ENCODE data around the gene ZNF534.
"Not testable (repeated sequence)": the region's sequence is repeated elsewhere in the genome, so short reads cannot be mapped to it uniquely, and the experiment has no call there.

Gene ZNF534

GRCh38 chr19:52453324-52454094, 24.6 kb downstream of the ZNF534 start, which contains the start of gene ZNF578:
ZNF578 (plus strand) TSS chr19:52453553; CDS start chr19:52501846, 48,293 bp downstream.
- no peaks in the 10 kb centered on the region for H3K27me3 ChIP-seq
- peaks cover 0 to 13% (median 4%) of the 10 kb centered on the region in 11 experiments; a peak in 5 of 22 replicates for H3K36me3 ChIP-seq
- H3K4me3 ChIP-seq = 0 out of 20 replicates have a peak within 1 kb of the TSS, but pooled peaks of 1 of the 10 experiments have one; percentile 13
- no peaks in the 10 kb centered on the region for H4K20me1 ChIP-seq
- no peak within 1 kb of the TSS for H3K9ac ChIP-seq
- H3K27ac ChIP-seq = no peak within 1 kb of the TSS
- H3K9me3 ChIP-seq (replicated peaks in 1 of 11) = peaks cover 96 to 100% (median 99%) of the 10 kb centered on the region in 11 experiments
- no peak within 1 kb of the TSS for H3K4me2 ChIP-seq
- no peak for TF ChIP-seq Cebpa-rat (IDR thresholded peaks at IDR 0.05)
- H3K4me1 ChIP-seq = no peaks in the 10 kb centered on the region

GRCh38 chr19:52464798-52465470, 36.0 kb downstream of the ZNF534 start:
- H4K20me1 ChIP-seq = no peaks in the 10 kb centered on the region

DNA sequence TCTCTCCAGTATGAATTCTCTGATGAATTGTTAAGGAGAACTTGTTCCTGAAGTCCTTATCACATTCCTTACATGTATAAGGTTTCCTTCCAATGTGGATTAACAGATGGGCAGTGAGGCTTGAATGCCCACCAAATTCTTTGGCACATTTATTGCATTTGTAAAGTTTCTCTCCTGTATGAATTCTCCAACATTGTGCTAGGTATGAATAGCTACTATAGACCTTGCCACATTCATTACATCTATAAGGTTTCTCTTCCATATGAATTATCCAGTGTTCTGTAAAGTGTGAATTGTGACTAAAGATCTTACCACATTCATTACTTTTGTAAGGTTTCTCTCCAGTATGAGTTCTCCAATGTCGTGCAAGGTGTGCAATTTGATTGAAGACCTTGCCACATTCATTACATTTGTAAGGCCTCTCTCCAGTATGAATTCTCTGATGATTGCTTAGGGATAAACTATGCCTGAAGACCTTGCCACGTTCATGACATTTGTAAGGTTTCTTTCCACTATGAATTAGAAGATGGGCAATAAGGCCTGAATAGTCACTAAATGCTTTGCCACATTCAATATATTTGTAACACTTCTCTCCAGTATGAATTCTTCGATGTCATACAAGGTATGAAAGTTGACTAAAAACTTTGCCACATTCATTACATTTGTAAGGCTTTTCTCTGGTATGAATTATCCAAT, 44.9 kb downstream of the ZNF534 start:
- peaks cover 100% of the 10 kb centered on the region in 11 experiments for H3K9me3 ChIP-seq (replicated peaks in 1 of 11)
- no peaks in the 10 kb centered on the region for H4K20me1 ChIP-seq
- no peak overlapping the region for H3K27ac ChIP-seq
- H3K36me3 ChIP-seq = peaks cover 0 to 5% (median 0%) of the 10 kb centered on the region in 11 experiments; a peak in 1 of 22 replicates
- no peak for TF ChIP-seq Cebpa-rat (IDR thresholded peaks at IDR 0.05)
- no peaks in the 10 kb centered on the region for H3K4me1 ChIP-seq
- H3K27me3 ChIP-seq = no peaks in the 10 kb centered on the region
- no peak overlapping the region; a peak in 3 of 20 replicates for H3K4me3 ChIP-seq
- no peak overlapping the region for H3K4me2 ChIP-seq
- no peak overlapping the region for H3K9ac ChIP-seq

More at GRCh38 chr19:52464798-52465470, 36.0 kb downstream of the ZNF534 start:
- Histone ChIP-seq H3K27me3 (no peaks in the 10 kb centered on the region), H3K36me3 (peaks cover 0 to 6% (median 0%) of the 10 kb centered on the region in 11 experiments; a peak in 3 of 22 replicates), H3K9ac (no peak overlapping the region), H3K4me1 (no peaks in the 10 kb centered on the region), H3K27ac (no peak overlapping the region), H3K4me2 (no peak overlapping the region), H3K4me3 (peak overlapping the region in 4 of 10 experiments; percentile 15 to 27 (median 25); a peak in 4 of 20 replicates), H3K9me3 (replicated peaks in 1 of 11) (peaks cover 100% of the 10 kb centered on the region in 11 experiments)
- no peak for TF ChIP-seq Cebpa-rat (IDR thresholded peaks at IDR 0.05)

DNA sequence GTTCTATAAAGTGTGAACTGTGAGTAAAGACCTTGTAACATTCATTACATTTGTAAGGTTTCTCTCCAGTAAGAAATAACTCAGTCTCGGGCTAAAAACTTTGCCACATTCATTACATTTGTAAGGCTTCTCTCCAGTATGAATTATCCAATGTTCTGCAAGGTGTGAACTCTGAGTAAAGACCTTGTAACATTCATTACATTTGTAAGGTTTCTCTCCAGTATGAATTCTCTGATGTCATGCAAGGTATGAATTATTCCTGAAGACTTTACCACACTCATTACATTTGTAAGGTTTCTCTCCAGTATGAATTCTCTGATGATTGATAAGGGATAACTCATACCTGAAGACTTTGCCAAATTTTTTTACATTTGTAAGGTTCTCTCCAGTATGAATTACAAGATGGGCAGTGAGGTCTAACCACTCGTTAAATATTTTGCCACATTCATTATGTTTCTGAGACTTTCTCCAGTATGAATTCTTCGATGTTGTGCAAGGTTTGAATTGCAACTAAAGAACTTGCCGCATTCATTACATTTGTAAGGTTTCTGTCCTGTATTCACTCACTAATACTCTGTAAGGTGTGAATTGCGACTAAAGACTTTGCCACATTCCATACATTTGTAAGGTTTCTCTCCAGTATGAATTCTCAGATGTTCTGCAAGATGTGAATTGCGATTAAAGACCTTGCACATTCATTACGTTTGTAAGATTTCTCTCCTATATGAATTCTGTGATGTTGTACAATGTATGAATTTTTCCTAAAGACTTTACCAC, 45.6 kb downstream of the ZNF534 start:
- Histone ChIP-seq H3K4me2 (no peak overlapping the region), H3K4me1 (no peaks in the 10 kb centered on the region), H3K36me3 (peaks cover 0 to 5% (median 0%) of the 10 kb centered on the region in 11 experiments; a peak in 1 of 22 replicates), H3K27me3 (no peaks in the 10 kb centered on the region), H3K4me3 (no peak overlapping the region; a peak in 3 of 20 replicates), H3K27ac (no peak overlapping the region), H3K9ac (no peak overlapping the region), H3K9me3 (replicated peaks in 1 of 11) (peaks cover 100% of the 10 kb centered on the region in 11 experiments), H4K20me1 (no peaks in the 10 kb centered on the region)
- TF ChIP-seq Cebpa-rat (IDR thresholded peaks at IDR 0.05) = no peak

DNA sequence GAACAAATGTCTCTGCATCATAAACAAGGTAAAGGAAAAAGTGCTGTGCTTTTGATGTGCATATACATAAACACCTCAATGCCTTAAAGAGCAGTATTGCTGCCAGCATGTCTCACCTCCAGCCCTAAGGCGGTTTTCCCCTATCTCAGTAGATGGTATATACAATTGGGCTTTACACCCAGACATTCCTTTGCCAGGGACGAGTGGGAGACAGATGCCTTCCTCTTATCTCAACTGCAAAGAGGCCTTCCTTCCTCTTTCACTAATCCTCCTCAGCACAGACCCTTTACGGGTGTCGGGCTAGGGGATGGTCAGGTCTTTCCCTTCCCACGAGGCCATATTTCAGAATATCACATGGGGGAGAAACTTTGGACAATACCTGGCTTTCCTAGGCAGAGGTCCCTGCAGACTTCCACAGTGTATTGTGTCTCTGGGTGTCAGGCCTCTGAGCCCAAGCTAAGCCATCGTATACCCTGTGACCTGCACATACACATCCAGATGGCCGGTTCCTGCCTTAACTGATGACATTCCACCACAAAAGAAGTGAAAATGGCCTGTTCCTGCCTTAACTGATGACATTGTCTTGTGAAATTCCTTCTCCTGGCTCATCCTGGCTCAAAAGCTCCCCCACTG, 55.3 kb downstream of the ZNF534 start:
- not testable (repeated sequence) for H4K20me1 ChIP-seq, H3K36me3 ChIP-seq, H3K4me2 ChIP-seq, H3K9ac ChIP-seq, H3K4me1 ChIP-seq, H3K27ac ChIP-seq, H3K27me3 ChIP-seq
- Histone ChIP-seq H3K9me3 (replicated peaks in 1 of 11) (peaks cover 96 to 100% (median 98%) of the 10 kb centered on the region in 11 experiments), H3K4me3 (peak overlapping the region in 1 of 10 experiments; percentile 7; a peak in 1 of 20 replicates)

GRCh38 chr19:52485064-52485463, 56.1 kb downstream of the ZNF534 start:
- H3K4me2 ChIP-seq, H3K4me3 ChIP-seq: not testable (repeated sequence)

DNA sequence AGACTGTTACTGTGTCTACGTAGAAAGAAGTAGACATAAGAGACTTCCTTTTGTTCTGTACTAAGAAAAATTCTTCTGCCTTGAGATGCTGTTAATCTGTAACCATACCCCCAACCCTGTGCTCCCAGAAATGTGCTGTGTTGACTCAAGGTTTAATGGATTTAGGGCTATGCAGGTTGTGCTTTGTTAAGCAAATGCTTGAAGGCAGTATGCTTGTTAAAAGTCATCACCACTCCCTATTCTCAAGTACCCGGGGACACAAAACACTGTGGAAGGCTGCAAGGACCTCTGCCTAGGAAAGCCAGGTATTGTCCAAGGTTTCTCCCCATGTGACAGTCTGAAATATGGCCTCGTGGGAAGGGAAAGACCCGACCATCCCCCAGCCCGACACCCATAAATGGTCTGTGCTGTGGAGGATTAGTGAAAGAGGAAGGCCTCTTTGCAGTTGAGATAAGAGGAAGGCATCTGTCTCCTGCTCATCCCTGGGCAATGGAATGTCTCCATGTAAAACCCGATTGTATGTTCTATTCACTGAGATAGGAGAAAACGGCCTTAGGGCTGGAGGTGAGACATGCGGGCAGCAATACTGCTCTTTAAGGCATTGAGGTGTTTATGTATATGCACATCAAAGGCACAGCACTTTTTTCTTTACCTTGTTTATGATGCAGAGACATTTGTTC, 56.8 kb downstream of the ZNF534 start:
- not testable (repeated sequence) for H3K27ac ChIP-seq, H4K20me1 ChIP-seq, H3K4me1 ChIP-seq, H3K36me3 ChIP-seq, H3K4me2 ChIP-seq, H3K27me3 ChIP-seq, H3K9ac ChIP-seq, H3K4me3 ChIP-seq
- peaks cover 95 to 100% (median 97%) of the 10 kb centered on the region in 11 experiments for H3K9me3 ChIP-seq (replicated peaks in 1 of 11)

More at GRCh38 chr19:52485064-52485463, 56.1 kb downstream of the ZNF534 start:
- H3K9ac ChIP-seq, H3K36me3 ChIP-seq, H4K20me1 ChIP-seq, H3K27ac ChIP-seq, H3K4me1 ChIP-seq, H3K27me3 ChIP-seq: not testable (repeated sequence)
- peaks cover 96 to 100% (median 98%) of the 10 kb centered on the region in 11 experiments for H3K9me3 ChIP-seq (replicated peaks in 1 of 11)
